Adrenal gland (tissue), 5 donors: ENCODE measurements around the gene U2AF1L4.
"Not testable (repeated sequence)": the region's sequence is repeated elsewhere in the genome, so short reads cannot be mapped to it uniquely, and the experiment has no call there.

Experiments used
- POLR2A ChIP-seq, 2 donors: fragments of 450-650 bp; IDR thresholded peaks; one replicate each; pipeline ENCODE4 v1.6.1; 2017; ENCODE audit warnings: antibody characterized with exemption in 2 of 2, mild to moderate bottlenecking in 2 of 2, moderate library complexity in 1 of 2
- TF ChIP-seq, protein P1 (sequence below), 6 experiments: fragments of 450-650 bp in 4 of 6; fragments of 200-600 bp in 2 of 6; sonication (generic) in 1 of 6; IDR thresholded peaks; 1 replicate in 5 of 6; 2 replicates in 1 of 6; pipeline versions ENCODE4 v1.5.1 to v1.8.0; 2016 to 2021; ENCODE audit warnings: antibody characterized with exemption in 6 of 6, mild to moderate bottlenecking in 2 of 6, moderate library complexity in 1 of 6
- donor health status: DM: no; HTN: no; CAD: no.

DNA sequence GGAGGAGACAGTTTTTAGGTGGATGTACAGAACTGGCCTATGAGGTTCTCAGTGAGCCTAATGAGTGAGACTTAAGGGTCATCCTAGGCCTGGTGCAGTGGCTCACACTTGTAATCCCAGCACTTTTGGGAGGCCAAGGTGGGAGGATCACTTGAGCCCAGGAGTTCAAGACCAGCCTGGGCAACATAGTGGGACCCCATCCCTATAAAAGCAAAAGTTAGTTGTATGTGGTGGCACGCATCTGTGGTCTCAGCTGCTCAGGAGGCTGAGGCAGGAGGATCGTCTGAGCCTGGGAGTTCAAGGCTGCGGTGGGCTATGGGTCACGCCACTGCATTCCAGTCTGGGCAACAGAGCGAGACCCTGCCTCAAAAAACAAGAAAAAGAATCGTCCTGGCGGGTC, 21.1 kb downstream of the U2AF1L4 start:
- TF ChIP-seq, protein P1, sequence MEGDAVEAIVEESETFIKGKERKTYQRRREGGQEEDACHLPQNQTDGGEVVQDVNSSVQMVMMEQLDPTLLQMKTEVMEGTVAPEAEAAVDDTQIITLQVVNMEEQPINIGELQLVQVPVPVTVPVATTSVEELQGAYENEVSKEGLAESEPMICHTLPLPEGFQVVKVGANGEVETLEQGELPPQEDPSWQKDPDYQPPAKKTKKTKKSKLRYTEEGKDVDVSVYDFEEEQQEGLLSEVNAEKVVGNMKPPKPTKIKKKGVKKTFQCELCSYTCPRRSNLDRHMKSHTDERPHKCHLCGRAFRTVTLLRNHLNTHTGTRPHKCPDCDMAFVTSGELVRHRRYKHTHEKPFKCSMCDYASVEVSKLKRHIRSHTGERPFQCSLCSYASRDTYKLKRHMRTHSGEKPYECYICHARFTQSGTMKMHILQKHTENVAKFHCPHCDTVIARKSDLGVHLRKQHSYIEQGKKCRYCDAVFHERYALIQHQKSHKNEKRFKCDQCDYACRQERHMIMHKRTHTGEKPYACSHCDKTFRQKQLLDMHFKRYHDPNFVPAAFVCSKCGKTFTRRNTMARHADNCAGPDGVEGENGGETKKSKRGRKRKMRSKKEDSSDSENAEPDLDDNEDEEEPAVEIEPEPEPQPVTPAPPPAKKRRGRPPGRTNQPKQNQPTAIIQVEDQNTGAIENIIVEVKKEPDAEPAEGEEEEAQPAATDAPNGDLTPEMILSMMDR (IDR thresholded peaks at IDR 0.05), result not testable (repeated sequence)
- TF ChIP-seq POLR2A (IDR thresholded peaks at IDR 0.05), result not testable (repeated sequence)
